Naive thymus-derived CD4-positive, alpha-beta T cell (primary cell): ENCODE results near the gene ARMC9. TPM values are rescaled to one million over a fixed set of nuclear protein-coding genes. Genes with fewer than 3 reads are reported as not detected.

Experiments
- ATAC-seq: fragments of 150-1000 bp; cut with Tn5 transposase; 2 replicates; pipeline ENCODE4 v1.10.0; 2021; ENCODE audit warnings: mild to moderate bottlenecking, moderate library complexity
- CTCF ChIA-PET: fragments of 350-600 bp; sonication (Branson Sonifier 250); formaldehyde crosslinking; loops from one replicate; lab custom pipeline; 2021; ENCODE audit warnings: antibody characterized with exemption; lab: Charles Lee
- POLR2A ChIA-PET: fragments of 350-600 bp; sonication (Branson Sonifier 250); formaldehyde crosslinking; loops from one replicate; lab custom pipeline; 2021; ENCODE audit warnings: antibody characterized with exemption, inconsistent platforms; lab: Charles Lee
- DNase-seq, 9 donors: peaks; one replicate each; pipeline versions ENCODE4 v3.0.0 to v3.0.0-alpha.2; 2020 to 2022; ENCODE audit warnings: mixed read lengths in 1 of 9
- H3K27ac ChIP-seq: one replicate; pipeline ENCODE4 v1.7.0; 2013; ENCODE audit warnings: mild to moderate bottlenecking, low read depth, low read length, moderate library complexity
- H3K27me3 ChIP-seq, 2 donors: one replicate each; pipeline ENCODE4 v1.7.0; 2013; ENCODE audit warnings: low read length in 2 of 2, mild to moderate bottlenecking in 2 of 2, moderate library complexity in 2 of 2; ENCODE audit not compliant: control insufficient read depth in 2 of 2, insufficient read depth in 2 of 2
- H3K36me3 ChIP-seq, 3 experiments: 1 replicate in 2 of 3; 2 replicates in 1 of 3; pipeline ENCODE4 v1.7.0; 2013; ENCODE audit warnings: low read length in 3 of 3, mild to moderate bottlenecking in 3 of 3, moderate library complexity in 1 of 3; ENCODE audit not compliant: insufficient read depth in 3 of 3, control insufficient read depth in 2 of 3
- H3K4me1 ChIP-seq, 2 donors: one replicate each; pipeline ENCODE4 v1.7.0; 2013; ENCODE audit warnings: low read length in 2 of 2, mild to moderate bottlenecking in 2 of 2, moderate library complexity in 1 of 2; ENCODE audit not compliant: control insufficient read depth in 2 of 2, insufficient read depth in 2 of 2
- H3K4me3 ChIP-seq: 2 replicates; pipeline ENCODE4 v1.7.0; 2013; ENCODE audit warnings: mild to moderate bottlenecking, low read length
- H3K9me3 ChIP-seq, 3 experiments: 1 replicate in 2 of 3; 2 replicates in 1 of 3; pipeline ENCODE4 v1.7.0; 2013; ENCODE audit warnings: low read length in 3 of 3; ENCODE audit not compliant: control insufficient read depth in 2 of 3
- H3K27ac Mint-ChIP-seq, 9 donors: one replicate each; pipeline ENCODE4 v1.8.0; 2020 to 2022; ENCODE audit warnings: mixed read lengths in 9 of 9, mild to moderate bottlenecking in 8 of 9, moderate library complexity in 5 of 9, inconsistent platforms in 2 of 9
- H3K27me3 Mint-ChIP-seq, 5 donors: one replicate each; pipeline ENCODE4 v1.8.0; 2021 to 2022; ENCODE audit warnings: mixed read lengths in 5 of 5, mild to moderate bottlenecking in 1 of 5
- H3K36me3 Mint-ChIP-seq, 5 donors: one replicate each; pipeline ENCODE4 v1.8.0; 2020 to 2022; ENCODE audit warnings: mixed read lengths in 5 of 5, mild to moderate bottlenecking in 3 of 5, inconsistent platforms in 1 of 5
- H3K4me1 Mint-ChIP-seq, 7 donors: one replicate each; pipeline ENCODE4 v1.8.0; 2020 to 2022; ENCODE audit warnings: mixed read lengths in 7 of 7, mild to moderate bottlenecking in 3 of 7, inconsistent platforms in 1 of 7
- H3K4me3 Mint-ChIP-seq, 10 donors: one replicate each; pipeline ENCODE4 v1.8.0; 2020 to 2022; ENCODE audit warnings: mild to moderate bottlenecking in 10 of 10, mixed read lengths in 10 of 10, moderate library complexity in 6 of 10, inconsistent platforms in 2 of 10
- H3K9me3 Mint-ChIP-seq, 11 donors: one replicate each; pipeline ENCODE4 v1.8.0; 2020 to 2022; ENCODE audit warnings: mixed read lengths in 11 of 11, mild to moderate bottlenecking in 4 of 11, inconsistent platforms in 1 of 11, moderate library complexity in 1 of 11
- intact Hi-C, 2 donors: fragments of 100-400 bp; cut with micrococcal nuclease; formaldehyde crosslinking; loops; one replicate each; pipeline ENCODE4 v1.15.1; 2023
- polyA plus RNA-seq, 2 donors: library from polyadenylated mRNA; unstranded; fragments of 300-500 nt; fragmentation: Illumina TruSeq; gene quantifications; one replicate each; pipeline ENCODE4 v1.2.3, GENCODE V29; 2021
- total RNA-seq, 6 experiments: library from RNA in 5 of 6; stranded (reverse) in 5 of 6; gene quantifications; 1 replicate in 5 of 6; 2 replicates in 1 of 6; pipeline ENCODE4 v1.2.3 and lab custom pipeline; 2021 to 2026

Gene ARMC9
- total and polyA plus RNA-seq, 7 experiments from 2014 or later: 0.45 to 2.0 (median 0.85) TPM

GRCh38 chr2:231343006-231343710, 144.7 kb downstream of the ARMC9 start:
- H3K4me1 ChIP-seq: no peaks in the 10 kb centered on the region
- ATAC-seq (no peak), DNase-seq (no peak)
- H3K4me3 Mint-ChIP-seq: no peak overlapping the region
- H3K36me3 Mint-ChIP-seq: no peaks in the 10 kb centered on the region
- H3K27me3 ChIP-seq: no peaks in the 10 kb centered on the region
- no peak overlapping the region for H3K27ac ChIP-seq
- CTCF ChIA-PET: no interaction called here
- H3K36me3 ChIP-seq: no peaks in the 10 kb centered on the region
- no peak overlapping the region for H3K27ac Mint-ChIP-seq
- no peaks in the 10 kb centered on the region for H3K9me3 ChIP-seq
- H3K4me1 Mint-ChIP-seq: no peaks in the 10 kb centered on the region
- H3K9me3 Mint-ChIP-seq: no peaks in the 10 kb centered on the region
- peaks cover 0 to 22% (median 0%) of the 10 kb centered on the region in 5 donors for H3K27me3 Mint-ChIP-seq
- POLR2A ChIA-PET: no interaction called here
- no peak overlapping the region for H3K4me3 ChIP-seq
- intact Hi-C loops: no loop called here

DNA sequence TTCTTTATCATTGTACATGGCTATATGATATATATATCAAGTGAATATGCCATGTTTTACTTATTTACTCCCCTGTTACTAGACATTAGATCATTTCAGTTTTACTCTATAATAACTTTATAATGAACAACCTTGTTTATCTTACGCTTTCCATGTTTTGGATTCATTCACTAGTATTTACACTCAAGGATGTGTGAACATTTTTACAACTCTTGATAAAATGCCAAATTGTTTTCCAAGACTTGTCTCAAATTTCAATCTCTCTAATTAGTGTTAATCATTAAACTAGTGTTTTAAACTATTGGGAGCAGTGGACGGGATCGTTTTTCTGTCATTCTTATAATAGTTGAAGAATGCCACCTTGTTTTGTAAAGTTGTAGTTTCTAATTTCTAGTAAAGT, 145.6 kb downstream of the ARMC9 start:
- POLR2A ChIA-PET: no interaction called here
- DNase-seq: no peak
- Mint-ChIP-seq H3K4me3 (no peak overlapping the region), H3K27me3 (peaks cover 0 to 27% (median under 1%) of the 10 kb centered on the region in 5 donors), H3K4me1 (no peaks in the 10 kb centered on the region), H3K9me3 (peaks cover 0 to 2% (median 0%) of the 10 kb centered on the region in 11 donors), H3K27ac (no peak overlapping the region), H3K36me3 (no peaks in the 10 kb centered on the region)
- intact Hi-C loops: no loop called here
- Histone ChIP-seq H3K9me3 (no peaks in the 10 kb centered on the region), H3K27me3 (no peaks in the 10 kb centered on the region), H3K36me3 (no peaks in the 10 kb centered on the region), H3K4me1 (no peaks in the 10 kb centered on the region), H3K27ac (no peak overlapping the region), H3K4me3 (no peak overlapping the region)
- ATAC-seq: no peak
- CTCF ChIA-PET: no interaction called here

DNA sequence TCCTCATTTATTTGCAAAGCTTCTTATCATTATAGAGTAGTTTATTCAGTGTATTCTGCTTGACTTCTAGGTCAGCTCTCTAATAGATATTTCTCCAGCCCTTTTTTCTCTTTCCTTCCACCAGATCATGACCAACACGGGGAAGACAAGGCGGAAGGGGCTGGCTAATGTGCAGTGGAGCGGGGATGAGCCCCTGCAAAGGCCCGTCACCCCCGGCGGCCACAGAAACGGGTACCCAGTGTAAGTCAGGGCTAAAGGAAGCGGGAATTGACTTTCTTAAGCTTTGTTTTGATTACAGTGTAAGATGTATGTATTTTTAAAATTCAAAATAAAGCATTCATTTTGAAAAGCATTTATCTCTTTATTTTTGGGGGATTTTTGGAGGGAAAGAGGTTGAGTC, 146.4 kb downstream of the ARMC9 start:
- intact Hi-C loops: no loop called here
- no peak for DNase-seq
- Mint-ChIP-seq H3K9me3 (peaks cover 0 to 3% (median 0%) of the 10 kb centered on the region in 11 donors), H3K4me1 (peaks cover 0 to 2% (median 0%) of the 10 kb centered on the region in 7 donors), H3K4me3 (no peak overlapping the region), H3K27ac (no peak overlapping the region), H3K27me3 (peaks cover 0 to 30% (median 4%) of the 10 kb centered on the region in 5 donors), H3K36me3 (no peaks in the 10 kb centered on the region)
- H3K9me3 ChIP-seq: no peaks in the 10 kb centered on the region
- ChIA-PET POLR2A (no interaction called here), CTCF (no interaction called here)
- no peak for ATAC-seq
- H3K4me1 ChIP-seq: no peaks in the 10 kb centered on the region
- H3K4me3 ChIP-seq: no peak overlapping the region
- H3K27me3 ChIP-seq: no peaks in the 10 kb centered on the region
- no peak overlapping the region for H3K27ac ChIP-seq
- no peaks in the 10 kb centered on the region for H3K36me3 ChIP-seq

DNA sequence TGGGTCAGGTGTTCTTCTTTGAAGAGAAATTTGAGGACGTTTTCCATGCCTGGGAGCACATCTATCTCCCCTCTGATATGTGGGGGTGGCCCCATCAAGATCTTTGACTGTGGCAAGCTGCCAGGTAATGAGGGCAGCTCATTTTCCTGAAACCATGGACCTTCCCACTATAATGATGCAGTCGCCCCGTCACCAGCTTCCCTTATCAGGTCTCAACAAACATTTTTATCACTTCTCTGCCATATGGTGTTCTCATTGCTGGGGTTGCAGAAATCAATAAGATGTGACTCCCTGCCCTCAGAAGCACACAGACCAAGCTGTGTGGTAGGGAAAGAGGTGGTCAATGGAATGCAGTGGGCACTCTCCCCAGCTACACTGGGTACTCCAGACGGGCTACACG, 148.7 kb downstream of the ARMC9 start:
- Histone ChIP-seq H3K36me3 (no peaks in the 10 kb centered on the region), H3K27ac (no peak overlapping the region), H3K4me3 (no peak overlapping the region), H3K4me1 (no peaks in the 10 kb centered on the region), H3K27me3 (no peaks in the 10 kb centered on the region), H3K9me3 (no peaks in the 10 kb centered on the region)
- H3K27me3 Mint-ChIP-seq: peaks cover 0 to 31% (median 4%) of the 10 kb centered on the region in 5 donors
- peaks cover 0 to 2% (median 0%) of the 10 kb centered on the region in 7 donors for H3K4me1 Mint-ChIP-seq
- no peaks in the 10 kb centered on the region for H3K36me3 Mint-ChIP-seq
- no peak overlapping the region for H3K27ac Mint-ChIP-seq
- CTCF ChIA-PET: no interaction called here
- POLR2A ChIA-PET: no interaction called here
- ATAC-seq (no peak), DNase-seq (no peak)
- no peak overlapping the region for H3K4me3 Mint-ChIP-seq
- intact Hi-C loops: no loop called here
- peaks cover 0 to 3% (median 0%) of the 10 kb centered on the region in 11 donors for H3K9me3 Mint-ChIP-seq

GRCh38 chr2:231347638-231348037, 149.2 kb downstream of the ARMC9 start:
- CTCF ChIA-PET: no interaction called here

DNA sequence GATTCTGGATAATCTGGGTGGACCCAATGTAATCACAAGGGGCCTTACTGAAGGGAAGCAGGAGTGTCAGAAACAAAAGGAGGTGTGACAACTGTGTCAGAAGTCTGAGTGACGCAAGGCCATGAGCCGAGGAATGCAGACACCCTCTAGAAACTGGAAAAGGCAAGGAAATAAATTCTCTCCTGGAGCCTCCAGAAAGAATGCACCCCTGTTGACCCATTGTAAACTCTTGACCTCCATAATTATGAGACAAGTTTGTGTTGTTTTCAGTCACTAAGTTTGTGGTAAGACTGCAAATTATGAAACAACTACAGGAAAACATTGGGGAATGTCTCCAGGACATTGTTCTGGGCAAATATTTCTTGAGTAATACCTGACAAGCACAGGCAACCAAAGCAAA, 149.7 kb downstream of the ARMC9 start:
- H3K4me1 Mint-ChIP-seq: peaks cover 0 to 2% (median 0%) of the 10 kb centered on the region in 7 donors
- DNase-seq: no peak
- H3K27ac ChIP-seq: no peak overlapping the region
- CTCF ChIA-PET: no interaction called here
- no peaks in the 10 kb centered on the region for H3K36me3 Mint-ChIP-seq
- H3K27ac Mint-ChIP-seq: no peak overlapping the region
- no peaks in the 10 kb centered on the region for H3K4me1 ChIP-seq
- no peak for ATAC-seq
- H3K27me3 ChIP-seq: no peaks in the 10 kb centered on the region
- H3K4me3 Mint-ChIP-seq: no peak overlapping the region
- peaks cover 0 to 3% (median 0%) of the 10 kb centered on the region in 11 donors for H3K9me3 Mint-ChIP-seq
- POLR2A ChIA-PET: no interaction called here
- no peaks in the 10 kb centered on the region for H3K36me3 ChIP-seq
- intact Hi-C loops: no loop called here
- peaks cover 0 to 31% (median 4%) of the 10 kb centered on the region in 5 donors for H3K27me3 Mint-ChIP-seq
- no peak overlapping the region for H3K4me3 ChIP-seq
- no peaks in the 10 kb centered on the region for H3K9me3 ChIP-seq

More at GRCh38 chr2:231347638-231348037, 149.2 kb downstream of the ARMC9 start:
- H3K9me3 ChIP-seq: no peaks in the 10 kb centered on the region
- peaks cover 0 to 3% (median 0%) of the 10 kb centered on the region in 11 donors for H3K9me3 Mint-ChIP-seq
- no peak overlapping the region for H3K27ac ChIP-seq
- no peak overlapping the region for H3K4me3 Mint-ChIP-seq
- H3K4me3 ChIP-seq: no peak overlapping the region
- POLR2A ChIA-PET: no interaction called here
- H3K27ac Mint-ChIP-seq: no peak overlapping the region
- H3K4me1 Mint-ChIP-seq: peaks cover 0 to 2% (median 0%) of the 10 kb centered on the region in 7 donors
- DNase-seq (no peak), ATAC-seq (no peak)
- no peaks in the 10 kb centered on the region for H3K4me1 ChIP-seq
- H3K27me3 Mint-ChIP-seq: peaks cover 0 to 31% (median 4%) of the 10 kb centered on the region in 5 donors
- intact Hi-C loops: no loop called here
- no peaks in the 10 kb centered on the region for H3K27me3 ChIP-seq
- no peaks in the 10 kb centered on the region for H3K36me3 Mint-ChIP-seq
- no peaks in the 10 kb centered on the region for H3K36me3 ChIP-seq
